Subcutaneous adipose tissue (tissue), 4 donors: ENCODE data around the gene KRTAP6-3. TPM values are rescaled to one million over a fixed set of nuclear protein-coding genes. Genes with fewer than 3 reads are reported as not detected.

Experiments used
- total RNA-seq, 4 donors: library from RNA; depleted of rRNA; stranded (reverse); fragments of >200 nt; gene quantifications; one replicate each; pipeline ENCODE4 v1.1.0, GENCODE V29; 2016
- TF ChIP-seq, protein P1 (sequence below): fragments of 450-650 bp; IDR thresholded peaks from one replicate; pipeline ENCODE4 v1.5.1; 2016; ENCODE audit warnings: low read depth, mild to moderate bottlenecking, control low read depth, antibody characterized with exemption, moderate library complexity

The KRTAP6-3 gene
- total RNA-seq, 4 donors from 2014 or later: not detected

DNA sequence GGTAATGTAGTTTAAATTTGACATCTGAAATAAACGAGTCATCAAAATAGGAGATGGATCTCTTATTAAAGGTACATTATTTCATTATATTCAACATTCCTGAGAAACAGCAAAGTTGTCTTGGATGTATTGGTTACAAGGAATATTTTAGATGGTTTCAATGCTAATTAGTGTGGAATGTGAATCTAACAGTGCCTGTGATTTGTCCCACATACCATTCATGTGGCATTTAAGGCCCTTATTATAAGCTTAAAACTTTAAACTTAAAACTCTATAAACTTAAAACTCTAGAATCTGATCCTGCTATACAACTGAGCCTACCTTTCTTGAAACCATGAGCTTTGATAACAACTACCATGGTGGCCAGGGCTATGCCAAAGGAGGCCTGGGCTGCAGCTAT, 8.5 kb downstream of the KRTAP6-3 start, which contains the start of gene KRTAP22-1:
Gene KRTAP22-1, plus strand, starts transcription at position 301 of the 400 bp plus-strand sequence.
- TF ChIP-seq, protein P1, sequence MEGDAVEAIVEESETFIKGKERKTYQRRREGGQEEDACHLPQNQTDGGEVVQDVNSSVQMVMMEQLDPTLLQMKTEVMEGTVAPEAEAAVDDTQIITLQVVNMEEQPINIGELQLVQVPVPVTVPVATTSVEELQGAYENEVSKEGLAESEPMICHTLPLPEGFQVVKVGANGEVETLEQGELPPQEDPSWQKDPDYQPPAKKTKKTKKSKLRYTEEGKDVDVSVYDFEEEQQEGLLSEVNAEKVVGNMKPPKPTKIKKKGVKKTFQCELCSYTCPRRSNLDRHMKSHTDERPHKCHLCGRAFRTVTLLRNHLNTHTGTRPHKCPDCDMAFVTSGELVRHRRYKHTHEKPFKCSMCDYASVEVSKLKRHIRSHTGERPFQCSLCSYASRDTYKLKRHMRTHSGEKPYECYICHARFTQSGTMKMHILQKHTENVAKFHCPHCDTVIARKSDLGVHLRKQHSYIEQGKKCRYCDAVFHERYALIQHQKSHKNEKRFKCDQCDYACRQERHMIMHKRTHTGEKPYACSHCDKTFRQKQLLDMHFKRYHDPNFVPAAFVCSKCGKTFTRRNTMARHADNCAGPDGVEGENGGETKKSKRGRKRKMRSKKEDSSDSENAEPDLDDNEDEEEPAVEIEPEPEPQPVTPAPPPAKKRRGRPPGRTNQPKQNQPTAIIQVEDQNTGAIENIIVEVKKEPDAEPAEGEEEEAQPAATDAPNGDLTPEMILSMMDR: no peak

DNA sequence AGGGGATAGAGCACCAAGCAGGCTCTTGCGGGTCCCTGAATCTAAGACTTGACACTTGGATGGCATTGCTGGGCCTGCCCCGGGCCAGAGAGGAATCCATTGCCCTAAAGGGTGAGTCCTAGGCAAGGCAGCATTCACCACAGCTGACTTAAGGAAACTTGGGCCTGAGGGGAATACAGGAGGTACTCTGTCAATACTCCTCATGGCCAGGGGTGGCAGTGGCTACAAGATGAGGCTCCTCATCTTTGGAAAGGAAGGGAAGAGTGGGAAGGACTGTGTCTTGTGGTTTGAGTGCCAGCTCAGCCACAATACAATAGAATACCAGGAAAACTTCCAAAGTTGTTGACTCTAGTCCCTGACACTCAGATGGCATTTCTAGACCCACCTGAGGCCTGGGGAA, 13.7 kb downstream of the KRTAP6-3 start:
- TF ChIP-seq, protein P1: no peak

DNA sequence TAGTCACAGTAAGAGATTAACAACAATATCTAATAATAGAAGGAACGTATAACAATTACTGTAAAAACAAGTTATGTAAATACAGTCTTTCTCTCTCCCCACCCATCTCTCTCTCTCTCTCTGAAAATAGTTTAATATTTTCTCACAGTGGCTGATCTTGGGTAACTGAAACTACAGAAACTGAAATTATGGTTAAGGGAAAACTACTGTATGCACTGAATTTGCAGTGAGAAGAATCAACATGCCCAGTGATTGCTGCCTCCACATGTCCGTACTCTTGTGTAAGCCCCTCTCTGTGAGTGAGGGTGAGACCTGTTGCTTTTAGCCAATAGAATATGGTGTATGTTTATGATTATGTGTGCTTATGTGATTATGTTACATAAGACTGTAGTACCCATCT, 19.9 kb downstream of the KRTAP6-3 start:
- TF ChIP-seq, protein P1: no peak

DNA sequence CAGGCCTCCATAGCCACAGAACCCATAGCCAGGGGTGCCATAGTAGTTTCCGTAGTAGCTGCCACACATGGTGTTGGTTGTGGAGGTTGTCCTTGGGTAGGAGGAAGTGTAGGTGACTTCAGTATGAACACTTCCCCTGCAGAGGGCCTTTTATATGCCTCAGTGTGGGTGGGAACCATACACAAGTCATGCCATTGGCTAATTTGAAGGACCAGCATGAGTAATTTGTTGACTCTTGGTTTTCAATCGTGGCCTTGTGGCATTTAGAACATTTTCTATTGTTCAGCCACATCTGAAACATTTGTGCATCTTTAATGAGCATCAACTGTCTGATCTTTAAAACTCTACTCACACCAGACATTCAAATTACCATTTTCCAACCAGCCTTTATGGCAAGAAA, 21.6 kb downstream of the KRTAP6-3 start, which contains the start of gene KRTAP6-1:
Gene KRTAP6-1, minus strand, starts transcription at position 95 of the 400 bp plus-strand sequence. Its CDS starts 26 bp downstream, at position 69.
- TF ChIP-seq, protein P1: no peak

DNA sequence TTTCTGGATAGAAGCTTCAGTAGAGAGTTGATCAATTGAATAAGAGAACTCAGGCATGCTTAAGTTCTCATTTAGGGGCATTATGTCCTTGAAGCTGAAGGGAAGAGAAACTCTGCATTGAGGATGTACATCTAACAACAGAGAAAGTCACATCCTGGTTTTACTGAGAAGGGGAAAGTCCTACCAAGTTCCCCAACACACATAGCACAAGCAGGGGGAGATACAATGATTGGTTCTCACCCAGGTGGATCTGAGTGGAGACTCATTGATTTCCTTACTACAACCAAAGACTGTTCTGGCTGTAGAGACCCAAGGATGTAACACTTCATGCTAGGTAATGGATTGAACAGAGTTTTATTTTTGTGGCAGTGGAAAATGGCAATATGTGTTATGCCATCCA, 23.0 kb downstream of the KRTAP6-3 start:
- TF ChIP-seq, protein P1: no peak

DNA sequence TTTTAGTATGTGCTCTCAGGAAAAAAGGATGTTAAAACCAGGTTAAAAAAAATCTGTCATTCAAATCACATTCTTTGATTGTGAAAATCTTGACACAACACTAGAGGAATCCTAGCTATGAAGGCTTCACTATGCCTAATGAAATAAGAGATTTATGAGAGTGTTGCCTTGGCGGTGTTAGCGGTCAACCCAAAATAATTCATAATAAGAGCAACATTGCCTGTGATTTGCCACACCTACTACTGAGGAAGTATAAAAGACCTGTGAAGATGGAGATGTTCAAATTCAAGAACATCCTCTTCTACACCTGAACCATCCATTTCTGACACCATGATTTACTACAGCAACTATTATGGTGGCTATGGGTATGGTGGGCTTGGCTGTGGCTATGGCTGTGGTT, 23.9 kb downstream of the KRTAP6-3 start, which contains the start of gene KRTAP20-1:
Gene KRTAP20-1, plus strand, starts transcription at position 301 of the 400 bp plus-strand sequence. Its CDS starts 30 bp downstream, at position 331.
- TF ChIP-seq, protein P1: no peak

DNA sequence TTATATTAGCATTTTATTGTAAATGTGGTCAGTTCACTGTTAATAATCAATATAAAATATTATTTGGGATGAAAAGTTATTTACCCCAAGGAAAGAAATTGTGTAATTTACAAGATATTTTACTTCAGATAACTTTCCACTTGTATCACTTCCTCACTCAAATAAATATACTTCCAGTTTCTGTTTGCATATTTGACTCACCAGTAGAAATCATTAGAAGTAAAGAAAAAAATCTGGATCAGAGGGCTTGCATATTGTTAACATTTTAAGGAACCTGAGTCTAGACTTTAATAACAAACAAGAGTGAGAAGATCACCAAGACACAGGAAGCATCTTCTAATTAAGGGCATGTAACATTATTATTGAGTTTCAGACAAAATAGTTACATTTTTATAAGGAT, 27.8 kb downstream of the KRTAP6-3 start:
- TF ChIP-seq, protein P1: no peak
